ENCODE results near the gene SEM1. TPM values are rescaled to one million over a fixed set of nuclear protein-coding genes. Genes with fewer than 3 reads are reported as not detected.
A peak's percentile ranks its signal among the peaks of the same experiment; 100 is the strongest.

SEM1 gene
- polyA plus RNA-seq, 1 donor from 2014 or later: 49.2 TPM

DNA sequence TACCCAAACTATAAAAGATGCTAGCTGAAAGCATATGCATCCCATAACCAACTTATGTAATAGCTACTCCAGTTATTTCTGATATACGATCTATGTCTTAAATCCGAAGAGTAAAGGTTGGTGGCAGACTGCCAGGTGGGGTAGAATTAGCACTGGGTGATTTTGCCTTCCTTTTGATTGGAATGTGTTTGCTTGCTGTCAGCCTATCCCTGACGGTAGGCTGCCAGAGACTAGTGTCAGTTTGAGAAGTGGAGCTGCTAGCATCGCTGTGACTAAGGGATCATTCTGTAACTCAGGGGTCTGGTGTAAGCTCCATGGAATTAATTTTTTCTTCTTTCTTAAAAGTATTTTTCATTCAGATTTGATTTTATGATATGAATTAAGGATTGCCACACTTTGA, 9.5 kb upstream of the SEM1 start:
- no peak overlapping the region for H3K9ac ChIP-seq (ENCODE audit: low read length)
- no peaks in the 10 kb centered on the region for H3K27me3 ChIP-seq (ENCODE audit: insufficient read depth, low read depth, low read length)
- no peaks in the 10 kb centered on the region for H3K9me2 ChIP-seq (ENCODE audit: insufficient read depth, low read length)
- H3K27ac ChIP-seq (ENCODE audit: low read length): no peak overlapping the region
- no peak overlapping the region for H2AFZ ChIP-seq (ENCODE audit: low read depth, low read length)
- H4K20me1 ChIP-seq (ENCODE audit: insufficient read depth): no peaks in the 10 kb centered on the region
- H3K36me3 ChIP-seq (ENCODE audit: insufficient read depth, low read length): no peaks in the 10 kb centered on the region
- H3K79me2 ChIP-seq (replicated peaks; ENCODE audit: insufficient read depth, low read length): no peaks in the 10 kb centered on the region
- no peaks in the 10 kb centered on the region for H3K9me3 ChIP-seq (ENCODE audit: low read length)
- H3K4me3 ChIP-seq (ENCODE audit: low read length): no peak overlapping the region
- TF ChIP-seq EP300 (conservative IDR thresholded peaks at IDR 0.05; ENCODE audit: poor library complexity, severe bottlenecking): peak; percentile 21
- TF ChIP-seq TAF1 (IDR thresholded peaks at IDR 0.05; ENCODE audit: low read depth): no peak
- no peak overlapping the region for H3K4me2 ChIP-seq (ENCODE audit: low read length)
- H3F3A ChIP-seq (ENCODE audit: insufficient read depth, low read length, poor library complexity, severe bottlenecking): no peaks in the 10 kb centered on the region

GRCh38 chr7:96718107-96719003, 8.7 kb upstream of the SEM1 start:
- H3F3A ChIP-seq (ENCODE audit: insufficient read depth, low read length, poor library complexity, severe bottlenecking): no peaks in the 10 kb centered on the region
- no peak overlapping the region for H3K27ac ChIP-seq (ENCODE audit: low read length)
- H3K4me2 ChIP-seq (ENCODE audit: low read length): no peak overlapping the region
- no peak overlapping the region for H3K9ac ChIP-seq (ENCODE audit: low read length)
- no peaks in the 10 kb centered on the region for H3K27me3 ChIP-seq (ENCODE audit: insufficient read depth, low read depth, low read length)
- no peak for TF ChIP-seq TAF1 (IDR thresholded peaks at IDR 0.05; ENCODE audit: low read depth)
- no peak for TF ChIP-seq REST (IDR thresholded peaks at IDR 0.05; ENCODE audit: borderline replicate concordance)
- TF ChIP-seq RAD21 (conservative IDR thresholded peaks at IDR 0.05): no peak
- TF ChIP-seq MXI1 (conservative IDR thresholded peaks at IDR 0.05; ENCODE audit: poor library complexity, severe bottlenecking): no peak
- no peak for TF ChIP-seq EZH2 (IDR thresholded peaks at IDR 0.05; ENCODE audit: borderline replicate concordance, insufficient read depth, low read length, poor library complexity, severe bottlenecking)
- TF ChIP-seq EP300 (conservative IDR thresholded peaks at IDR 0.05; ENCODE audit: poor library complexity, severe bottlenecking): no peak
- no peak for TF ChIP-seq SMC3 (conservative IDR thresholded peaks at IDR 0.05; ENCODE audit: poor library complexity)
- TF ChIP-seq, protein P1, sequence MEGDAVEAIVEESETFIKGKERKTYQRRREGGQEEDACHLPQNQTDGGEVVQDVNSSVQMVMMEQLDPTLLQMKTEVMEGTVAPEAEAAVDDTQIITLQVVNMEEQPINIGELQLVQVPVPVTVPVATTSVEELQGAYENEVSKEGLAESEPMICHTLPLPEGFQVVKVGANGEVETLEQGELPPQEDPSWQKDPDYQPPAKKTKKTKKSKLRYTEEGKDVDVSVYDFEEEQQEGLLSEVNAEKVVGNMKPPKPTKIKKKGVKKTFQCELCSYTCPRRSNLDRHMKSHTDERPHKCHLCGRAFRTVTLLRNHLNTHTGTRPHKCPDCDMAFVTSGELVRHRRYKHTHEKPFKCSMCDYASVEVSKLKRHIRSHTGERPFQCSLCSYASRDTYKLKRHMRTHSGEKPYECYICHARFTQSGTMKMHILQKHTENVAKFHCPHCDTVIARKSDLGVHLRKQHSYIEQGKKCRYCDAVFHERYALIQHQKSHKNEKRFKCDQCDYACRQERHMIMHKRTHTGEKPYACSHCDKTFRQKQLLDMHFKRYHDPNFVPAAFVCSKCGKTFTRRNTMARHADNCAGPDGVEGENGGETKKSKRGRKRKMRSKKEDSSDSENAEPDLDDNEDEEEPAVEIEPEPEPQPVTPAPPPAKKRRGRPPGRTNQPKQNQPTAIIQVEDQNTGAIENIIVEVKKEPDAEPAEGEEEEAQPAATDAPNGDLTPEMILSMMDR (IDR thresholded peaks at IDR 0.05; ENCODE audit: poor library complexity, severe bottlenecking): no peak
- no peak for TF ChIP-seq POLR2AphosphoS5 (IDR thresholded peaks at IDR 0.05)
- H3K9me3 ChIP-seq (ENCODE audit: low read length): no peaks in the 10 kb centered on the region
- H3K9me2 ChIP-seq (ENCODE audit: insufficient read depth, low read length): no peaks in the 10 kb centered on the region
- no peaks in the 10 kb centered on the region for H3K36me3 ChIP-seq (ENCODE audit: insufficient read depth, low read length)
- no peak overlapping the region for H2AFZ ChIP-seq (ENCODE audit: low read depth, low read length)
- no peaks in the 10 kb centered on the region for H3K79me2 ChIP-seq (replicated peaks; ENCODE audit: insufficient read depth, low read length)
- no peaks in the 10 kb centered on the region for H4K20me1 ChIP-seq (ENCODE audit: insufficient read depth)
- H3K4me3 ChIP-seq (ENCODE audit: low read length): no peak overlapping the region

Data from neural cell (in vitro differentiated cells).